Body of pancreas (tissue), 4 donors: ENCODE measurements around the gene CA12. TPM values are rescaled to one million over a fixed set of nuclear protein-coding genes. Genes with fewer than 3 reads are reported as not detected.

Source experiments
- ATAC-seq: fragments of 150-250 bp; one replicate; pipeline ENCODE4 v1.9.1; 2016
- DNase-seq, 4 donors: peaks; one replicate each; pipeline ENCODE4 v3.0.0-alpha.2; 2019
- H3K27ac ChIP-seq, 4 donors: fragments of 200-600 bp; sonication (generic); 1 replicate in 3 of 4; 2 replicates in 1 of 4; pipeline versions ENCODE4 v1.5.1 to v1.6.1; 2016 to 2019; ENCODE audit warnings: mild to moderate bottlenecking in 1 of 4, mixed read lengths in 1 of 4, moderate library complexity in 1 of 4
- H3K27me3 ChIP-seq, 2 donors: fragments of 200-600 bp; sonication (generic); one replicate each; pipeline ENCODE4 v1.6.0; 2016; ENCODE audit warnings: mild to moderate bottlenecking in 1 of 2
- H3K36me3 ChIP-seq, 2 donors: fragments of 200-600 bp; sonication (generic); replicated peaks in 1 of 2; 2 replicates each; pipeline ENCODE4 v1.5.1; 2016; ENCODE audit warnings: low read depth in 2 of 2; ENCODE audit not compliant: insufficient read depth in 1 of 2
- H3K4me1 ChIP-seq: fragments of 200-600 bp; sonication (generic); one replicate; pipeline ENCODE4 v1.6.0; 2016
- H3K4me3 ChIP-seq, 2 donors: fragments of 200-600 bp; sonication (generic); 1 replicate in 1 of 2; 2 replicates in 1 of 2; pipeline ENCODE4 v1.5.1; 2016 to 2019
- H3K9me3 ChIP-seq, 3 donors: fragments of 200-600 bp; sonication (generic); 1 replicate in 2 of 3; 2 replicates in 1 of 3; pipeline ENCODE4 v1.5.1; 2016
- POLR2A ChIP-seq, 3 donors: fragments of 450-650 bp; IDR thresholded peaks; one replicate each; pipeline ENCODE4 v1.6.1; 2016; ENCODE audit warnings: antibody characterized with exemption in 3 of 3, mild to moderate bottlenecking in 2 of 3
- WGBS, 2 donors: methylation state at CpG; one replicate each; pipeline ENCODE4 v1.1.5; 2017; 5-methylcytosine and 5-hydroxymethylcytosine counted together
- intact Hi-C: fragments of 100-400 bp; cut with DNase I; formaldehyde crosslinking; loops from one replicate; pipeline ENCODE4 v1.15.1; 2023
- total RNA-seq, 2 donors: library from RNA; depleted of rRNA; stranded (reverse); fragments of >200 nt; gene quantifications; one replicate each; pipeline ENCODE4 v1.1.0, GENCODE V29; 2016
- TF ChIP-seq, protein P1 (sequence below), 7 experiments: fragments of 450-650 bp in 4 of 7; fragments of 200-600 bp in 3 of 7; sonication (generic) in 3 of 7; IDR thresholded peaks; one replicate each; pipeline ENCODE4 v1.5.1; 2016 to 2019; ENCODE audit warnings: antibody characterized with exemption in 7 of 7

The CA12 gene
- total RNA-seq, 2 donors from 2014 or later: 16.1 to 25.7 TPM

DNA sequence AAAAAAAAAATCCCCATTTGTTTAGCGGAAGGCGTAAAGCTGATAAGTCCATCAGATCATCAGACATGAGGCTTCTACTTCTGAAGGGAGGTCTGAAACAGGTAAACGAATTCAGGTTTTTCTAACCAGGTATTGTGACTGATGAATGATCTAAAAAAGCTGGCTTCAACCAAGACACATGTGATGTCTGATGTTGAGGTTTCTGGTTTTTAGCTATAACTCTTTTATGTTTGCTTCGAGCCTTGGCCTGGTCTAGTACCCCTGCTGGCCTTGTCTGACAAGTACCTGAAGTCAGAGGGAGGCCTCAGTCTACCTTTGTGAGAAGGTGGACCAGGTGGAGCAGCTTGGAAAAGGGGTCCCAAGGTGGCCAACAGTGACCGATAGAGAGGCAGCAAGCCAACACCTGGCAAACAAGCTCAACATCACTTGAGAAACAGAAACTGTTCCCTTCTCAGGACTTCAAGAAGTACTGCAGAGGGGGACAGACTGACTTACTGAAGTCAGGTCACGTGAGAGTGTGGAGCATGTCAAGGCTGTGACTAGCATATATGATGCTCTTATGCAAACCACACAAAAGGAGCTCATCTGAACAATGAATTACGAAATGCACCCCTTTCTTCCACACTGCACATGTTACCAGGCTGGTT, 33.0 kb upstream of the CA12 start:
- Histone ChIP-seq H3K9me3 (no peaks in the 10 kb centered on the region), H3K27ac (no peak overlapping the region), H3K36me3 (no peaks in the 10 kb centered on the region), H3K4me1 (no peaks in the 10 kb centered on the region), H3K27me3 (no peaks in the 10 kb centered on the region), H3K4me3 (no peak overlapping the region)
- no peak for TF ChIP-seq POLR2A (IDR thresholded peaks at IDR 0.05)
- TF ChIP-seq, protein P1, sequence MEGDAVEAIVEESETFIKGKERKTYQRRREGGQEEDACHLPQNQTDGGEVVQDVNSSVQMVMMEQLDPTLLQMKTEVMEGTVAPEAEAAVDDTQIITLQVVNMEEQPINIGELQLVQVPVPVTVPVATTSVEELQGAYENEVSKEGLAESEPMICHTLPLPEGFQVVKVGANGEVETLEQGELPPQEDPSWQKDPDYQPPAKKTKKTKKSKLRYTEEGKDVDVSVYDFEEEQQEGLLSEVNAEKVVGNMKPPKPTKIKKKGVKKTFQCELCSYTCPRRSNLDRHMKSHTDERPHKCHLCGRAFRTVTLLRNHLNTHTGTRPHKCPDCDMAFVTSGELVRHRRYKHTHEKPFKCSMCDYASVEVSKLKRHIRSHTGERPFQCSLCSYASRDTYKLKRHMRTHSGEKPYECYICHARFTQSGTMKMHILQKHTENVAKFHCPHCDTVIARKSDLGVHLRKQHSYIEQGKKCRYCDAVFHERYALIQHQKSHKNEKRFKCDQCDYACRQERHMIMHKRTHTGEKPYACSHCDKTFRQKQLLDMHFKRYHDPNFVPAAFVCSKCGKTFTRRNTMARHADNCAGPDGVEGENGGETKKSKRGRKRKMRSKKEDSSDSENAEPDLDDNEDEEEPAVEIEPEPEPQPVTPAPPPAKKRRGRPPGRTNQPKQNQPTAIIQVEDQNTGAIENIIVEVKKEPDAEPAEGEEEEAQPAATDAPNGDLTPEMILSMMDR (IDR thresholded peaks at IDR 0.05): no peak
- WGBS, 2 donors: 91 to 97% methylated on average over 7 of the region's 7 CpGs
- DNase-seq: no peak
- intact Hi-C loops: no loop called here
- ATAC-seq: no peak

DNA sequence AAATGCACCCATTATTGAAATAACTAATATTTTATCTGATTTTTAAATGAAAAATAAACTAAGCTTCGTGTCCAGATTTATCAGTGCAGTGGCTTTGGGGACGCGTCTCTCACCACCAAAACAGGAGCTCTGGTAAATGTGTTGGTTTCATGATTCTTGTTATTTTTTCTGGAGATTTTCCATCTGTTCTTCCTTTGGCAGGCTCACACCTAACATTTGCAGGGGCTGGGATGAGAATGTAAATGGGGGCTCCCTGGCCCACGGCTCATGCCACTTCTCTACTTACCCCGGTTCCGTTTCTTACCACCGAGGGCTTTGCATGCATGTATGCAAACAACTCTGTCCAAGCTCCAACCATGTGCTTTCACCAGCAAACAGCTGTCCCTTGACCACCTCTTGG, 30.9 kb upstream of the CA12 start:
- Histone ChIP-seq H3K27ac (no peak overlapping the region), H3K9me3 (no peaks in the 10 kb centered on the region), H3K4me3 (no peak overlapping the region), H3K36me3 (no peaks in the 10 kb centered on the region), H3K4me1 (no peaks in the 10 kb centered on the region), H3K27me3 (no peaks in the 10 kb centered on the region)
- DNase-seq (no peak), ATAC-seq (no peak)
- WGBS, 2 donors: 88 to 91% methylated on average over 7 of the region's 7 CpGs
- intact Hi-C loops: no loop called here
- TF ChIP-seq, protein P1 (IDR thresholded peaks at IDR 0.05): no peak
- no peak for TF ChIP-seq POLR2A (IDR thresholded peaks at IDR 0.05)

DNA sequence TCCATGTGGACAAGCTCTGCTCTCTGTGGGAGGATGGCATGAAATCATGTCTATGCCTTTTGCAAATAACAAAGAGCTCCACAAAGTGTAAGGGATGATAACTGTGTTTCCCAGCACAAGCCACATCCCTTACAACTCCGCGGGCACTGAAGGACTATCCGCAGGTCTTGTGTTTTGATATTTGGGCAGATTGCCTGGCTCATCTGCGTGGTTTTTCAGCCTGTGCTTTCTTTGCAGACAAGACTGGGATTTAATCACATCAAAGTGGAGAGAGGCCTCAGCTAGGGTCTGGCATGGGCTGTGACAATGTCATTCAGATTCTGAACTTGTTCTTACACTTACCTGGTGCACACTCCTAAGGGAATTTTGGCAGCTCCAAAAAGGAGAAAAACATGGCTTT, 30.2 kb upstream of the CA12 start:
- ATAC-seq: no peak
- H3K4me1 ChIP-seq: no peaks in the 10 kb centered on the region
- intact Hi-C loops: no loop called here
- no peak overlapping the region for H3K4me3 ChIP-seq
- no peaks in the 10 kb centered on the region for H3K9me3 ChIP-seq
- H3K27me3 ChIP-seq: no peaks in the 10 kb centered on the region
- 90 to 95% methylated on average over 4 of the region's 4 CpGs for WGBS, 2 donors
- no peak overlapping the region for H3K27ac ChIP-seq
- H3K36me3 ChIP-seq: no peaks in the 10 kb centered on the region
- TF ChIP-seq, protein P1 (IDR thresholded peaks at IDR 0.05): no peak
- TF ChIP-seq POLR2A (IDR thresholded peaks at IDR 0.05): no peak
- no peak for DNase-seq

DNA sequence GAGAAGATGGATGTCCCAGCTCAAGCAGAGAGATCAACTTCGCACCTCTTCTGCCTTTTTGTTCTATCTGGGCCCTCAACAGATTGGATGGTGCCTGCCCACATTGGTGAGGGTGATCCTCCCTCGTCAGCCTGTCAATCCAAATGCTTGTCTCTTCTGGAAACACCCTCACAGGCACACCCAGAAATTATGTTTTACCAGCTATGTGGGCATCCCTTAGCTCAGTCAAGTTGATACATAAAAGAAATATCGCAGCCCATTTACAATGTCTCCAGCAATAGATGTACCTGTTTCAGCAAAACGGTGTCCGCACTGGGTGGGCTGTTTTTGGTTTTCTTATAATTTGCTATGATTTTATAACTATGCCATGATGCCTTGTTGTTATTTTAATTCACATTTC, 27.5 kb upstream of the CA12 start:
- Histone ChIP-seq H3K36me3 (no peaks in the 10 kb centered on the region), H3K27me3 (no peaks in the 10 kb centered on the region), H3K4me3 (no peak overlapping the region), H3K27ac (no peak overlapping the region), H3K9me3 (no peaks in the 10 kb centered on the region), H3K4me1 (no peaks in the 10 kb centered on the region)
- DNase-seq (no peak), ATAC-seq (no peak)
- intact Hi-C loops: no loop called here
- TF ChIP-seq, protein P1 (IDR thresholded peaks at IDR 0.05): no peak
- no peak for TF ChIP-seq POLR2A (IDR thresholded peaks at IDR 0.05)
- 95 to 96% methylated on average over 5 of the region's 5 CpGs for WGBS, 2 donors

DNA sequence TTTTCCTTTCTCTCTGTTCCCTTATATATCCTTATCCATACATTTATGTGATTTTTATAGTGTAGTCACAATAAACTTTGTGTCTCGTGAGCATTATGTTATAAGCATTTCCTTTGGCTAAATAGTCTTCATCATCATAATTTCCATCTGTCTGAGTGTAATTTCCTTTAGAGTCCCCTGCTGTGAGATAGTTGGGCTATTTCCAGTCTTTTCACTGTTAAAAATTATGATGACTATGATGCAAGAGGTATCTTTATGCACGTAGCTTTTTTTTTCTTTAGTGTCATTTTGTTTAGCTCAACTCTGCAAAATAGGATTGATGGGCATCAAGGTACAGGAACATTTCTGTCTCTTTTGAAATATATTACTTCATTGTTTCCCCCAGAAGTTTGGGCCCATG, 26.9 kb upstream of the CA12 start:
- Histone ChIP-seq H3K4me1 (no peaks in the 10 kb centered on the region), H3K9me3 (no peaks in the 10 kb centered on the region), H3K36me3 (no peaks in the 10 kb centered on the region), H3K27me3 (no peaks in the 10 kb centered on the region), H3K4me3 (no peak overlapping the region), H3K27ac (no peak overlapping the region)
- no peak for TF ChIP-seq POLR2A (IDR thresholded peaks at IDR 0.05)
- TF ChIP-seq, protein P1 (IDR thresholded peaks at IDR 0.05): no peak
- no peak for ATAC-seq
- intact Hi-C loops: no loop called here
- WGBS, 2 donors: 79 to 80% methylated on average over 2 of the region's 2 CpGs
- DNase-seq: no peak
